GM19035 (cell line): ENCODE results near the gene PKIB.
A peak's percentile ranks its signal among the peaks of the same experiment; 100 is the strongest.

ENCODE experiments used
- ATAC-seq: cut with Tn5 transposase; IDR thresholded peaks from one replicate; pipeline ENCODE4 v1.9.1; 2021; ENCODE audit not compliant: unreplicated experiment

PKIB gene

DNA sequence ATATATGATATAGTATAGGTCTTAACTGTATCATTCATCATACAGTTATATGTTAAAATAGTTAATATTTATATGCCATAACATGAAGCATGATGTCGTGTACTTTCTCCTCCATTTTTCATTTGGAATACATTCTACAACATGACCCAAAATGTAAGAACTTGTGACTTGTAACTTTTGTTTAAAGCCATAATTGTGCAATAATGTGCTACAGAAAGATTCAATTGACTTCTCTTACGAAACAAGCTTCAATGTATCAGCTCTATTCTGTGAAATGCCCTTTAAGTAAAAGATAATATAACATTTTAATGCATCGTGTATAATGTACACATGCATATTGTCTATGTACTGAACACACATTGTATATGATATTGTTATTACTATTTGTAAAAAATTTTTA lies 92.6 kb downstream of the PKIB start:
- ATAC-seq: no peak

GRCh38 chr6:122704066-122704465 lies 93.9 kb downstream of the PKIB start:
- no peak for ATAC-seq

GRCh38 chr6:122709922-122710512 lies 99.8 kb downstream of the PKIB start:
- peak; percentile 65 for ATAC-seq

DNA sequence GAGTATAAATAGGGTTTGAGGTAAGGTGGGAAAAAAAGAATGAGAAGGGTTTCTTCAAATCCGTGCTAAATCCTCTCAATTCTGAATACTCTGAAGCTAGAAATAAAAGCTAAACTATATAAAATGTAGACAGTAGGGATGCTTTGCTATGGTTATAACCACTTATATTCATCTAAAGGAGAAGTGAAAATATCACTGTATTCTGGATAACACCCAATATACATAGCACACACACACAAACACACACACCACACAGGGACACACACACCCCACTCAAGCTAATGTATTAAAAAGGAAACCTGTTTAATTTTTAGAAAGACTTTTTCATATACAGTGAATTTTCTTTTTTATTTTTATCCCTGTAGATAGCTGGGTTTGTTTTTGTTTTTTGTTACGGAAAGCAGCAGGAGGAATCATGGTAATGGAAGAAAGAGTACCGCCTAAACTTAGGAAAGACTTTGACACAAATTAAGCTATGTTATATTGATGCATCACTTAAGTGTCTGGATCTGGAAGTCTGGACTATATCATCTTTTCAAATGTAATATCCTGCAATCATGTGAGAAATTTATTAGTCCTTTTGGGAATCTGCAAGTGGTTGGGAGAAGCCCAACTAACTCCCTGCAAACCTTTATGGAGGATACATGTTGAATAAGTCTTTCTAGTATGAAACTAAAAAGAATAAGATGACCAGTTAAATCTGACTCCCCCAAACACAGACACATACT lies 100.9 kb downstream of the PKIB start:
- no peak for ATAC-seq

GRCh38 chr6:122712093-122712447 lies 101.9 kb downstream of the PKIB start:
- no peak for ATAC-seq

DNA sequence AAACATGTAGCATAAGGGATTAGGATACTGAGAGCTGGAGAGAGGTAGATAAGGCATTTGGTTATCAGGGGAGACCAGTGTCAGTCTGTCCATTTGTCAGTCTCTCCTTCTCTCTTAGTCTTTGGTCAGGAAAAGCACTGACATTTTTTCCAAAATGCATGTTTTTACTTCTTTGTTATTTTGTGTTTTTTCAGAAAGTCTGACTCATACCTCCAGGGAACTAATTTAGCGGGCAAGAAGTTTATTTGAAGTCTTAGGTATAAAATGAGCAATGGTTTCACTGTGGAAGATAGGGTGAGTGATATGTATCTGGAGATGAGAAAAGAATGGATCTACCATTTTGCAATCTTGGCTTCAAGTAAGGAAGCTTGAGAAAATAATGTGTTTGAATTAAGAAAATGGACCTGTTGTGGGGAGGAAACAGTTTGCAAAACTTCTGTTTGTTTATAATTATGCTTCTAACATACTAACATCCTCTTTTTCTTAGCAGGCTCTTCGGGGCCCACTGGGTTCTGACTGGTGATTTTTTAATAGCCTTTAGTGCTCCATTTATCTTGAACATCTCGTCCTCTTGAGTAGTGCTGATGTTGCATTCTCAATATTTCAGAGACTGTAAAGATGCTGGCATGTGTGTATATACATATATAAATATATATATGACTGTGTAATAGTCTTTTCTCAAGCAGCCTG lies 102.4 kb downstream of the PKIB start:
- ATAC-seq: no peak

DNA sequence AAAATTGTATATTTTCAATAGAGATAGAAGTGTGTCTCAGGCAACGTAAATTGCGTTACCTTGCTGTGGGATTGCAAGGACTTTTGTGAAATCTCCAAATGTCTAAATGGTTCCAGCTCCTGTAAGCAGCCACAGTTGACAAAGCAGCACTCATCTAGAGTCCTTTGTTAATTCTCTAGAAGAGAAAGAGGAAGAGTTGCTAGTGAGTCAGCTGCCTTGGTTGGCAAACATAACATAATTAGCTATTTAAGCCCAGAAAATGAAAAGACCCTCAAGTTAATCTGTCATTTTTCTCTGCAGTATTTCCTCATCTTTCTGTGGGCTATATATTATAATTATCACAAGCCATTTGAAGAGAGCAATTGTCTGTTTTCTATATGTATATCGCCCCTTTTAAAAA lies 102.9 kb downstream of the PKIB start:
- ATAC-seq: no peak

DNA sequence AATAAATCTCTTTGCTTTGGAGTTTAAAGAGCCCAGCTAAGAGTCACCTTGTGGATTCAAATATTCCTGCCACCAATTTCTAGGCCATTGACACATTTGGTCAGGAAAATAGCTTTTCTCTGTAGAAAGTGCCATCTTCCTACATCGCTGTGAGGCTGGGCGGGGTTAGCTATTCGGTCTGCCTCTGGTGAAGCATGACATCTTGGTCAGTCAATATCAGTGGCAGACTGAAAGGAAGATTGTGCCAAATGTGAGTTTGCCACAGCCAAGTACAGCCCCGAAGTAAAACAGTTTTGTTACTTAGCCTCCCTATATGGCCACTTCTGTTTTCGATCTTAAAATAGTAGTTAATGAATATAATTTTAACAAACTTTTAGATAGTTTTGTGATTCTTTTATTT lies 103.9 kb downstream of the PKIB start:
- no peak for ATAC-seq

GRCh38 chr6:122715725-122716124 lies 105.5 kb downstream of the PKIB start:
- ATAC-seq: no peak

- ATAC-seq: no peak
These were observed 107.1 kb downstream of the PKIB start for GRCh38 chr6:122717350-122717749.

GRCh38 chr6:122718616-122719015 lies 108.4 kb downstream of the PKIB start:
- no peak for ATAC-seq

GRCh38 chr6:122719176-122719575 lies 109.0 kb downstream of the PKIB start:
- ATAC-seq: no peak

DNA sequence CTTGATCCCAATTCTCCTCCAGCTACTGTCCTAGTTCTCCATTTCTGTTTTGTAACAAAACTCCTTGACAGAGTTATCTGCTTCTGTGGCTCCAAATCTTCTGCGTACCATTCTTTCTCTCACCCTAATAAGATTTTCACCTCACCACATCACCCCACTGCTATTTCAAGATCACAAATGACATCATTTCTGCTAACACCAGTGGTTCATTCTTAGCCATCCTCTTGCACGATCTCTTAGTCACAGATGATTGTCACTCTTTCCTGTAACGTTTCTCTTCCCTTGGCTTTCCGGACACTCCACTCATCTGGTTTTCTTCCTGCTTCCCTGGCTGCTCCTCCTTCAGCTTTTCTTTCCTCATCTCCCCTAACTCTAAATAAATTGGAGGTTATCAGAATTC lies 112.5 kb downstream of the PKIB start:
- ATAC-seq: no peak

GRCh38 chr6:122726649-122727048 lies 116.4 kb downstream of the PKIB start:
- no peak for ATAC-seq

GRCh38 chr6:122727244-122727643 lies 117.0 kb downstream of the PKIB start:
- ATAC-seq: no peak

- ATAC-seq: no peak
These were observed 120.1 kb downstream of the PKIB start for GRCh38 chr6:122730334-122730733.

DNA sequence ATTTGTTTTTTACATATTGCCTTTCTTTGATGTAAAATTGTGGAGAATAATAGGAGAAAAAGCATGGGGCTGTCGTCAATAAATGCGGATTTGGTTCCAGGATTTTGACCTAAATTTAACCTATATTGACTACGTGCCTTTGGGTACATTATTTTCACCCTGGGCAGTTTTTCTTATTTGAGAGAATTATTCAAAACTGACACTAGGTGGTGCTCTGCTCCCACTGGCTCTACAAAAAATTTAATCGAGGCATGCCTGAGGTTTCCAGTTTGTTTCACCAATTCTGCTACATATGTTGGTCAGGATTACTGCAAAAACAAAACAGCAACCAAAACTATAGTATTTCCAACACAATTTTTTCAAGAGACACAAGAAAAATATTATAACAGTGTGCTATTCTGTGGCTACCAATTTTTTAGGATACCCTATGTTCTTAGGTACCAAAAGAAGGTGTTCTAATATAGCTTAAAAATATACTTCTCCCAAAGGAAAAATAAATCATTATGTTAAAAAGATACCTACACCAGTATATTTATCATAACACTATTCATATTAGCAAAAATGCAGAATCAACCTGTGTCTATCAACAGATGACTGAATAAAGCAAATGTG lies 120.7 kb downstream of the PKIB start:
- peak; percentile 70 for ATAC-seq

- ATAC-seq: no peak
These were observed 123.1 kb downstream of the PKIB start for GRCh38 chr6:122733259-122733658.

GRCh38 chr6:122734529-122735395 lies 124.6 kb downstream of the PKIB start:
- no peak for ATAC-seq

- no peak for ATAC-seq
These were observed 125.4 kb downstream of the PKIB start for GRCh38 chr6:122735582-122735981.

GRCh38 chr6:122736163-122736562 lies 126.0 kb downstream of the PKIB start:
- ATAC-seq: no peak
